GM18907 (cell line): ENCODE measurements around the gene PRSS56.

Experiments
- ATAC-seq: cut with Tn5 transposase; IDR thresholded peaks from one replicate; pipeline ENCODE4 v1.9.1; 2021; ENCODE audit warnings: mild to moderate bottlenecking, moderate library complexity; ENCODE audit not compliant: unreplicated experiment

Gene PRSS56

GRCh38 chr2:232501794-232502390 is 18.3 kb upstream of the PRSS56 start:
- no peak for ATAC-seq

GRCh38 chr2:232502511-232502910 is 17.7 kb upstream of the PRSS56 start:
- ATAC-seq = no peak

- no peak for ATAC-seq
Measured at GRCh38 chr2:232502911-232503808, 17.0 kb upstream of the PRSS56 start.

- no peak for ATAC-seq
Measured at GRCh38 chr2:232503809-232504323, 16.3 kb upstream of the PRSS56 start.

- ATAC-seq = no peak
Measured at GRCh38 chr2:232504438-232504837, 15.8 kb upstream of the PRSS56 start.

- ATAC-seq = no peak
Measured at GRCh38 chr2:232505856-232506255, 14.3 kb upstream of the PRSS56 start.

GRCh38 chr2:232506709-232507108 is 13.5 kb upstream of the PRSS56 start:
- no peak for ATAC-seq

- ATAC-seq = no peak
Measured at GRCh38 chr2:232508251-232508650, 11.9 kb upstream of the PRSS56 start.

- ATAC-seq = no peak
Measured at GRCh38 chr2:232511336-232511890, 8.8 kb upstream of the PRSS56 start.

GRCh38 chr2:232512602-232513001 is 7.6 kb upstream of the PRSS56 start:
- ATAC-seq = no peak

GRCh38 chr2:232513353-232513752 is 6.8 kb upstream of the PRSS56 start:
- no peak for ATAC-seq

GRCh38 chr2:232515639-232516038 is 4.5 kb upstream of the PRSS56 start:
- no peak for ATAC-seq

GRCh38 chr2:232516551-232516950 is 3.6 kb upstream of the PRSS56 start:
- no peak for ATAC-seq

- no peak for ATAC-seq
Measured at GRCh38 chr2:232518844-232519243, 1.3 kb upstream of the PRSS56 start.

GRCh38 chr2:232520489-232520888 is 301 bp downstream of the PRSS56 start:
- ATAC-seq = no peak

- ATAC-seq = no peak
Measured at GRCh38 chr2:232521098-232521497, 910 bp downstream of the PRSS56 start.

- ATAC-seq = no peak
Measured at GRCh38 chr2:232521959-232522622, 1.9 kb downstream of the PRSS56 start.

GRCh38 chr2:232522623-232523401 is 2.6 kb downstream of the PRSS56 start:
- ATAC-seq = no peak

GRCh38 chr2:232523402-232523681 is 3.2 kb downstream of the PRSS56 start:
- no peak for ATAC-seq

- no peak for ATAC-seq
Measured at GRCh38 chr2:232523682-232524597, 3.8 kb downstream of the PRSS56 start.
